Measurements from ENCODE around the gene GRK7. TPM values are rescaled to one million over a fixed set of nuclear protein-coding genes. Genes with fewer than 3 reads are reported as not detected.
A peak's percentile ranks its signal among the peaks of the same experiment; 100 is the strongest.
"Not testable (repeated sequence)": the region's sequence is repeated elsewhere in the genome, so short reads cannot be mapped to it uniquely, and the experiment has no call there.

GRK7 gene
- polyA plus RNA-seq, 5 donors, result 0.06 to 0.17 (median 0.14) TPM

DNA sequence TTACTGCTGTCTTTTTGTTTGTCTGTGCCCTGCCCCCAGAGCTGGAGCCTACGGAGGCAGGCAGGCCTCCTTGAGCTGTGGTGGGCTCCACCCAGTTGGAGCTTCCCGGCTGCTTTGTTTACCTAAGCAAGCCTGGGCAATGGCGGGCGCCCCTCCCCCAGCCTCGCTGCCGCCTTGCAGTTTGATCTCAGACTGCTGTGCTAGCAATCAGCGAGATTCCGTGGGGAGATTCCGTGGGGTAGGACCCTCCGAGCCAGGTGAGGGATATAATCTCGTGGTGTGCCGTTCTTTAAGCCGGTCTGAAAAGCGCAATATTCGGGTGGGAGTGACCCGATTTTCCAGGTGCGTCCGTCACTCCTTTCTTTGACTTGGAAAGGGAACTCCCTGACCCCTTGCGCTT, 656 bp upstream of the GRK7 start:
- not testable (repeated sequence) for DNase-seq

DNA sequence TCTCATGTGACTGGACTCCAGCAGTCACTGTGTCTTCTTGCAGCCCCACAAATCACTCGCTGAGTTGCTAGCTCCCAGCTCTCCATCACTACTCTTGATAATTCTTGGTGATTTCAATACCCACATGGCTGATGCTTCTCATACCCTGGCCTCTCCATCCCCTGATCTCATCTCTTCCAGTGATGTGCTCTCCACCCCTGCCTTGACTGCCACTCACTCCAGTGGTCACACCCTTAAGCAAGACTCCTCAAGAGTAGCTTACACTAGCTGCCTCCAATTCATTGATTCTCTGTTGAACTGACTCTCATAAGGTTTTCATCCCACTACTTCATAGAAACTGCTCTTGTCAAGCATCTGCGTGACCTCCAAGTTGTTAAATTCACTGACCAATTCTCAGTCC, 837 bp downstream of the GRK7 start:
- DNase-seq, result no peak

DNA sequence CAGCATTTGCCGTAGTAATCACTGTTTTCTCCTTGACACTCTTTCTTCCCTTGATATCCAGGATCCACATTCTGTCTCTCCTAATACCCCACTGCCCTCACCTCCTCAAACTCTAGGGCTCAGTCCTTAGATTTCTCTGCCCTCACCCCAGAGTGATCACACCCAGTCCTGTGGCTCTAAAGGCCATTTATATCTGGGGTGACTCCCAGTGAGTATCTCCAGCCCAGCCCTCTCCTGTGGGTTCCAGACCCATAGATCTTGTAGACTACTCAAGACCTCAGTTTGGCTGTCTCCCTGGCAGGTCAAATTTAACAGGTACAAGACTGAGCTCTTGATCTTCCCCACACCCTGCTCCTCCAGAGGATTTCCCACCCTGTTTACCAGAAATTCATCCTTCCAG, 1.3 kb downstream of the GRK7 start:
- DNase-seq, result no peak

DNA sequence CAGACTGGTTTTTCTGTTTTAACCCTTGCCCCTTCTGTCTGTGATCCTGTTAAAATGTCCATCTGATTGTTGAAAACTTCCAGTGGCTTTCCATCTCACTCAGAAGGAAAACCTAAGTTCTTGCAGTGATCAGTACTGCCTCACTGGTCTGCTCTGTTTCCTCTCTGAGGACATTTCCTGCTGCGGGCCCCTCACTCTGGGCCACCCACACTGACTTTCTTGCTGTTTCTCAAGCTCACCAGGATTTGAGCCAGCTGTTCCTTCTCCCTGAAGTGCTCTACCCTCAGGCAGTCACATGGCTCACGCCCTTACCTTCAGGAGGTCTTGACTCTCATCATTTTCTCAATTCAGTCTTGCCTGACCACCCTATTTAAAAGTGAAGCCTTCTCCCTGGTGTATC, 1.8 kb downstream of the GRK7 start:
- peak; percentile 8 to 13 for DNase-seq

DNA sequence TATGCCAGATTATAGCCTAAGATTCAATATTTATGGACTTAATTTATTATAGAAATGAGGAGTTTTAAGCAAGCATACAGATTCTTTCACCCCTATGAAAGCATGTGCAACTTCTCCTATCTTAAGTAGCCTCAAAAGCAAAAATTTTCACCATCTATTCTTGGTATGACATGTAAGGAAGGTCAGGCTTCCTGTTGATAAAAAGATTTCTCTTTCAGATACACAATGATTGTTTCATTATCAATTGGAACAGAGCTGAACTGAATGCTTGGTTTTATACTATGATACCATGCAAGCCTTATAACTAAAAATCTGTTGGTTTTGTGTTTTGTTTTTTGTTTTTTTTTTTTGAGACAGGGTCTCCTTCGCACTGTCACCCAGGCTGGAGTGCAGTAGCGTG, 3.9 kb downstream of the GRK7 start:
- DNase-seq, result no peak

DNA sequence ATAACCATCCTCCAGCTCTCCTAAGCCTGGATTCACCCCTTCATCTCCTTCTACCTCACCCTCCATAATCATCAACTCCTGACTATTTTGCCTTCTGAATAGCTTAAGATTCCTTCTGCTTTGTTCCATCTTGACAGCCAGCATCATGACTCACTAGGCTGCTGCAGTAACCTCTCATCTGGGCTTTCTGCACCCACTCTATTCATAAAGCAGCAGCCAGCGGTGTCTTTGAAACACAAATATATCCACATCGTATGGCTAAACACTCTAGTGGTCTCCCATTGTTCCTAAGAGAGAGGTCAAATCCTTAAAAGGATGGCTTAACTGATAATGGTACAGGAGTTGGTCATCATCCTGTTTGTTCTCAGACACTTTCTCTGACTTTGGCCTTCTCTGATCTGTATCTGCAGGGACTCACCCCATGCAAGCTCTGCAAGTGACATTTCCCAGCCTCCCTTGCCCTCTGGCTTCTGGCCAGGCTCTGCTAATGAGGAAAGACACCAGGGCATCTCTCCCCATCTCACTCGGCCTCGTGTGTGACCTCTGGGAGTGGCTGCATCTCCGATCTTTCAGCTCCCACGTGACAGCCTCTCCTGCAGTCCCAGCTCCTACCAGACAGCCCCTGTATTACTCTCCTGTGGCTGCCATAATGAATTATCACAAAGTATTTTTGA, 6.2 kb downstream of the GRK7 start:
- DNase-seq, result no peak

DNA sequence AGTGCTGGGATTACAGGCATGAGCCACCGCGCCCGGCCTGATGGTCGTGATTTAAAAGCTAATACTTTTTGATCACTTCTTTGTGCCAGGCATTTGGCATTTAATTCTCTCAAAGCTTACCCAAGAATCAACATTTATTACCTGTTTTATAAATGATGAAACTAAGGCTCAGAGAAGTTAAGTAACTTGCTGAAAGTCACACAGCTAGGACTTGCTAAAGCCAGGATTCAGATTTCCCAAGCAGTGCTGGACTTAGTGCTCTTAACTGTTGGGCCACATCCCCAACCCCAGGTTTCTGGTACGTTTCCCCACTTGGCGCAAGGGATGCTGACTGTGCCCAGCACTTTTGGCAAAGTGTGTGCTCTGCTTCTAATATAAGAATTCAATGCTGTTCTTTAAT, 10.5 kb downstream of the GRK7 start:
- no peak for DNase-seq

DNA sequence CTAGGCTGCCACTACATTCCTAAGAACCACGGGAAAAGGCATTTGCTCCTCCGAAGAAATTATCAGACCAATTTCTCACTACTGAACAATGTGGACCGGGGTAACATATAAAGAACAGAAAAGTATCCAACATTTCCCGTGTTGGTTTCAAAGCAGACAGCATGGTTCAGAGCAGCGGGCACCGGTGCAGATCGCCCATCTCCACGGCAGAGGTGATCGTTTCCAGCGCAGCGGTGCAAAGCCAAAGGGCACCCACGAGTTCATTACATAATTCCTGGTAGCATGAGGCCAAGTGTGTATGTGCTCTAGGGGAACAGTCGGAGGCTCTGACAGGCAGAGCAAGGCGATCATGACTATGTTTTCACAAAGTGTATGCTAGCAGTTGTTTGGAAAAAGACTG, 13.2 kb downstream of the GRK7 start:
- no peak for DNase-seq

DNA sequence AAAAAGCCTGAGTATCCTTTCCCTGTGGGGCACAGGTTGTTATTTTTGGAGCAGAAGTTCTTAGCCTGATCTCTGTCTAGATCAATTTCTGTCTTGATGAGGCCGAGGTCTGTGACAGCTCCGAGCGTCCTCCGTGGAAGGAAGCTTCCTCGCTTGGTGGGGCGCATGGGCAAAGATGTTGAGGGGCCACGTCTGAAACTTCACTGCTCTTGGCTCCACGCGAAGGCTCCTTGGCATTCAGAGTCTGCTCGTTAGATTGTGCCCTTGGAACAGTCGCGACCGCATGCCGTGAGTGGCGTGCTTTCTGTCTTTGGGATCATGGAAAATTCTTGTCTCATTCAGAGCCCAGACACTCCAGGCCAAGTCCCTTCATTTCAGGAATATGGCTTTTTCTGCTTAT, 13.7 kb downstream of the GRK7 start:
- DNase-seq, result no peak

DNA sequence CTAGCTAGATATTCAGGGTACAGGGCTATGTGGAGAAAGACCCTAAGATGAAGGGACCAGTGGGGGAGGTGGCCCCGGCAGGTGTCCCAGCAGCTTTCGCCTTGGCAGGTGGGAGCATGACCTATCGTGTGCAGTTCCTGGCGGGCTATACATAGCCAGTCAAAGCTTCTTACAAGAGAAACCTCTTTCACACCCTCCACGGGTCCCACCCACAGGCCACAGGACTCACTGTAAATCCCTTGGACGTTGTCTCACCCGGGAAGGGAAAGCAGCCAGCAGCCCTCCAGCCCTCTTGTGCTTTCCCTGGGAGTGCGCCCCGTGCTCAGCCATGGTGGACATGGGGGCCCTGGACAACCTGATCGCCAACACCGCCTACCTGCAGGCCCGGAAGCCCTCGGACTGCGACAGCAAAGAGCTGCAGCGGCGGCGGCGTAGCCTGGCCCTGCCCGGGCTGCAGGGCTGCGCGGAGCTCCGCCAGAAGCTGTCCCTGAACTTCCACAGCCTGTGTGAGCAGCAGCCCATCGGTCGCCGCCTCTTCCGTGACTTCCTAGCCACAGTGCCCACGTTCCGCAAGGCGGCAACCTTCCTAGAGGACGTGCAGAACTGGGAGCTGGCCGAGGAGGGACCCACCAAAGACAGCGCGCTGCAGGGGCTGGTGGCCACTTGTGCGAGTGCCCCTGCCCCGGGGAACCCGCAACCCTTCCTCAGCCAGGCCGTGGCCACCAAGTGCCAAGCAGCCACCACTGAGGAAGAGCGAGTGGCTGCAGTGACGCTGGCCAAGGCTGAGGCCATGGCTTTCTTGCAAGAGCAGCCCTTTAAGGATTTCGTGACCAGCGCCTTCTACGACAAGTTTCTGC, 15.0 kb downstream of the GRK7 start:
- no peak for DNase-seq

DNA sequence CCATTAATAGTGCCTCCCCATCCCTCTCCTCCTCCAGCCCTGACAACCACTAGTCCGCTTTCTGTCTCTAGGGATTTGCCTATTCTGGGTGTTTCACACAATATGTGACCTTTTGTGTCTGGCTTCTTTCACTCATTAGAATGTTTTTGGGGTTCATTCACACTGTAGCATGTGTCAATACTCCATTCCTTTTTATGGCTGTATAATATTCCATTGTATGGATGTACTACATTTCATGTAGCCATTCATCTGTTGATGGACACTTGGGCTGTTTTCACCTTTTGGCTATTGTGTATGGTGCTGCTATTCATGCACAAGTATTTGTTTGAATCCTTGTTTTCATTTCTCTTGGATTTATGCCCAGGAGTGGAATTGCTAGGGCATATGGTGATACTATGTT, 16.5 kb downstream of the GRK7 start:
- no peak for DNase-seq

DNA sequence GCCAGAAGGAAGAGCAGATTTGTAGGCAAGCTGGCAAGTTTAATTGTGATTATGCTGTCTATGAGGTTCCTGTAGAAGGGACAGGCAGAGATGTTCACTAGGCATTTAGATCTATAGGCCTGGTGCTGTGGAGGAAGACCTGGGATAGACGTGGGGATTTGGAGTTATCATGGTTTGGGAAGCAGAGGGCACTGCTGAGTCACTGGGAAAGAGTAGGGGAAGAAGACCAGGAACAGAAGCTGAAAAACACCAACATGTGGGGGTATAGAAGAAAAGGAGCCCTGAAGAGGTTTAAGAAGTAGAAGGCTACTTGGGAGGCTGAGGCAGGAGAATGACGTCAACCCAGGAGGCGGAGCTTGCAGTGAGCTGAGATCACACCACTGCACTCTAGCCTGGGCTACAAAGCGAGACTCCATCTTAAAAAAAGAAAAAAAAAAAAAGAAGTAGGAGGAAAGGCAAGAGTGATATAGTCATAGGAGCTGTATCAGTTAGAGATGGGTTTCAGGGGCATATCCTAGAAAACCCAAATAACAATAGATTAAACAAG, 19.3 kb downstream of the GRK7 start:
- no peak for DNase-seq

DNA sequence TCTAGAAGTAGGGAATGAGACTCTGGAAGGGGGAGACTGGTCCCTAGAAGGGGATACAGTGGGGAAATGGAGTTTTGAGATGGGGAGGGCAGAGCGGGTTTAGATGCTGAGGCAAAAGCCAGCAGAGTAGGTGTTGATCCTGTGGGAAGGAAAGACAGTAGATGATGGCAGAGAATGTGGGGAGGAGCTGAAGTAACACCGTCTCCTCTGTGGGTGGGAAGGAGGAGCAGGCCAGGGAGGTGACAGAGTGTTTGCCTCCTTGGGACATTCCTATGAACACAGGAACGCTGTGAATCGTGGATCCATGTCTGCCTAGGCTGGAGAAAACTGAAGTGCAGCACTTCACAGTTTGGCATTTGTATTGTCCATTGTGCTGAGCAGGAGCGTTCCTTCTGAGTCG, 20.4 kb downstream of the GRK7 start:
- DNase-seq, result no peak

DNA sequence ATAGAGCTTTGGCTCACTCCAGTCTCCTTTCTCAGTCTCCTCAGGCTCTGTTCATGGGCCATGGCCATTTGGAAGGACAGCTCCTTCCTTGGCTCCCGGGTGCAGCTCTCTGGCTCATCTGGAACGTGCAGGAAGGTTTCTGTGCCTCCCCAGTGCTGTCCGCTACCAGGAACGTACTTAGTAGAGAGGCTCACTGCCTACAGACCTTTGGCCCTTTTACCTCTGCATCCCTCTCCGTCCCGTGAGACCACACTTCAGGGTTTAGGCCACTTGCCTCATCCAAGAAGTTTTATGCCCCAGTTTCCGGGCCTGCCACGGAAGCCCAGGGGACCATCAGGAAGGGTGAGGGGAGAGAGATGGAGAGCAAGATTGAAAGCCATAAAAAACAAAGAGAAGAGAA, 20.9 kb downstream of the GRK7 start:
- no peak for DNase-seq

DNA sequence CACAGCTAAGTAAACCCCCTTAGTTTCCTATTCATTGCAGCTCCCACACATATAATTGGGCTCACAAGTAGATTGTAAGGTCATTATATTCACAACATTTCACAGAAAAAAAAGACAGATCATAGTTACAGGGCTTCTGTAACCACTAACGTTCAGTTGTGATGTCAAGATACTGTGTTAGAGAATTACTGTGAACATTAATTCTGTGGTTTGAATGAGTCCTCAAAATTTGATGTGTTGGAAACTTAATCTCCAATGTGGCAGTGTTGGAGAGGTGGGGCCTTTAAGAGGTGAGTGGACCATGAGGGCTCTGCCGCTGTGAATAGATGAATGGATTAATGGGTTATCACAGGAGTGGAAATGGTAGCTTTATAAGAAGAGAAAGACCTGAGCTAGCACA, 21.3 kb downstream of the GRK7 start:
- no peak for DNase-seq

DNA sequence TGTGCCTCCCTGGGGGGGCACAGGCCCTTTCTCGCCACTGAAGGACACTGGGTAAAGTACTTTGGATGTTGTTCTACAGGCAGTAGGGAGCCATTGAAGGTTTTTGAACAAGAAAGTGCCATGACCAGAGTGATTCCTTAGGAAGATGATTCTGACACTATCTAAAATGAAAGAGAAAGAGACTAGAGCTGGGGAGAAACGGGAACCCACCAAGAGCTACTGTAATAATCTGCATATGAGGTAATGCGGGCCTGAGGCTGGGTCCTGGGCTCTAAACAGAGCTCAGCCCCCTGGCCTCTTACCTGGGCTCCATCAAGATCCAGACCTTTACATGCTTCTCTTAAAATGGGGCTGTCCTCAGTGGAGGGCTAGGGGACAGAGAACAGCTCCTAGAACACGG, 24.9 kb downstream of the GRK7 start:
- DNase-seq, result no peak

DNA sequence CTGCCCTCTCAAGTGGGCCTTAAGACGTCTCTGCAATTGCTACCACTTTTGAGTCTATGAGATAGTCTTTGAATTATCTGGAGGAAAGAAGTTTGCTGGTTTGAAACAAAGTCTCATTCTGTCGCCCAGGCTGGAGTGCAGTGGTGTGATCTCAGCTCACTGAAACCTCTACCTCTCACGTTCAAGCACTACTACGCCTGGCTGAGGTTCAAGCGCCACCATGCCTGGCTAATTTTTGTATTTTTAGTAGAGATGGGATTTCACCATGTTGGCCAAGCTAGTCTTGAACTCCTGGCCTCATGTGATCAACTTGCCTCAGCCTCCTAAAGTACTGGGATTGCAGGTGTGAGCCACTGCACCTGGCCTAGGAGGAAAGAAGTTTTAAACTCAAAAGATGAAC, 25.5 kb downstream of the GRK7 start:
- DNase-seq, result not testable (repeated sequence)

DNA sequence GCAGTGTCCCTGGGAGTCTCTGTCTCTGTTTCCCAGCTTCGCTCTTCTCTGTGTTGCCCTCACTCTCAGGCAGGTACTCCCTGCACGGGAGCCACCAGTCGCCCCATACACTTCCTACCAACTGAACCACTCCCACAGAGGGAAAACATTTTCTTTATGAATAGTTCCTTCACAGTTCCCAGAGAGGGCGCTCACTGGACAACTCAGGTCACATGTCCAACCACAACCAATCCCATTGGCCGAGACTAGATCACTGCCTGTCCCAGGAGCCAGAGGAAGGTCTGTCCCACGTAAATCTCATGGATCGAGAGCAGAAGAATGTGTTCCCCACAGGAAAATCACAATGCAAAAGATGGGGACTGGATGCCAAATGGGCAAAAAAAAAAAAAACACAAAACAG, 26.1 kb downstream of the GRK7 start:
- no peak for DNase-seq

DNA sequence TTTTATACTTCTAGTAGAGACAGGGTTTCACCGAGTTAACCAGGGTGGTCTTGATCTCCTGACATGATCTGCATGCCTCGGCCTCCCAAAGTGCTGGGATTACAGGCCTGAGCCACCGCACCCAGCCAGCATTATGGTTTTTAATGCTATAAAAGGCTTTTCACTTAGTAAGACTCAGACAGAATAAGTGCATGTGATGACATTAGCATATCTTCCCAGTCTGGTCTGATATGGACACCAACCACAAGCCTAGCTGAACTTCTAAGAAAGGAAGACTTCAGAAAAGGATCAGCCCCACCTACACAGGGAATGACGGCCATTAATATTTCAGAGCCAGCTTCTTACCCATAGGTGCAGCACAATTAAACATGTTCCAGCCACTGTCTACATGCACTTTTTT, 27.0 kb downstream of the GRK7 start:
- no peak for DNase-seq

DNA sequence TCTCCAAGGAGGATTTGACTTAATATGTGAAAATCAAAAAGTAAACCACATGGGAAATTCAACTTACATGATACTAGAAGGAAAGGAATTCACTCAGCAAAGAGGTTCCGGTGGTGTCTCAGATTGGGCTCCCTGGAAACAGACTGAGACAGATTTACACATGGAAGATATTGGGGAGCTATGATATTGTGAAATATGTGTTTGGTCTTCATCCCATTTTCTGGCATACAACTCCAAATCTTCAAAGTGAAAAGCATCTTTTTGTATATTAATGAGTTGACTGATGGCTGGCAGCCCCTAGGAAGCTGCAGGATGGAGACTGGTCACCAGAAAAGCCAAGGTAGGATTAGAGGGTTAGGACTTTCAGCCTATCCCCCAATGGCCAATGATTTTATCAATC, 29.3 kb downstream of the GRK7 start:
- no peak for DNase-seq

DNA sequence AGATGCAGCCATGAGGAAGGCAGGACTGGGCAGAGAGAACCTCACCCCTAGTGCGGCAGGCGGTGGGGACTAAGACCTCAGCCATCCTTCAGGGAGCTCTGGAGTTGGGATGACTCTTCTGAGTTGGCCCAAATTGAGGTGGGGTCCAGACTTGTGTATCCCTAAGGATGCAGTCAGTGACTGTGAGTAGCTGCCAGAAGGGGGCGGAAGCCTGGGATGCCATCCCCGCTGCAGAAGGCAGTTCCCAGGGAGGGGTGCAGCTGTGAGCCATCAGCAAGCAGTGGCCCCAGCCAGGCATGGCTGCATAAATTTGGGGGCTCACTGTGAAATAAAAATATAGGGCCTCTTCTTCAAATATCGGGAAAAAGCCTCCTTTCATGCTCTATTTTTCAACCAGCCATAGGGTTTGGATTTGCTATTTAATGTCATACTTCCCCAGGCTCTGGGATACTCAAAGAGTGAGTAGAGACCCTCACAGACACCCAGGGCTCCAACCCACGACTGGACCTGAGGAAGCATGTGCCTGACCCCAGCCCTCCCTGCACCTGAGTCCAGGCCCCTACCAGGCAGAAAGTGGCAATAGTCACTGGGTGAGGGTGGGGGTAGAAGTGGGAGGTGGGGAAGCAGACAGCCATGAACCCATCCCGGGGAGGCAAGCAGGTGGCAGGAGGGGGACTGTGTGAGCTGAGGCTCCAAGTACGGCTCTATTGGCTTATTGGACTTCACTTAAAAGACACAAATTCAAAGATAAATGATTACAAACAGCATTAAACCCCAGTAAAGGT, 30.5 kb downstream of the GRK7 start:
- no peak for DNase-seq

DNA sequence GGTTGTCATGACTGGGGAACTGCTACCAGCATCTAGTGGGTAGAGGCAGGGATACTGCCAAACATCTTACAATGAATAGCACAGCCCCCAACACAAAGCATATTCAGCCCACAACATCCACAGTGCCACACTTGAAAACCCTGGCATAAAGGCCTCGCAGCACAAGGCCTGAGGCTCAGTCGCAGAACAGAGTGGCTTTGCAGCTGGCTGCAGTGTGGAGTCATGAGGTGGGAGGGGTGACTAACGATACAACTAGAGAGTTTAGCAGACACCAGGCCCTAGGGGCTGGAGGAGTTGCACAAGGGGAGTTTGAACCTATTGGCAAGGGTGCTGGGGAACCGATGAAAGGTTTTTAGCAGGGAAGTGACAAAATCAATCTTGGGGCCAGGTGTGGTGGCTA, 32.1 kb downstream of the GRK7 start:
- no peak for DNase-seq

DNA sequence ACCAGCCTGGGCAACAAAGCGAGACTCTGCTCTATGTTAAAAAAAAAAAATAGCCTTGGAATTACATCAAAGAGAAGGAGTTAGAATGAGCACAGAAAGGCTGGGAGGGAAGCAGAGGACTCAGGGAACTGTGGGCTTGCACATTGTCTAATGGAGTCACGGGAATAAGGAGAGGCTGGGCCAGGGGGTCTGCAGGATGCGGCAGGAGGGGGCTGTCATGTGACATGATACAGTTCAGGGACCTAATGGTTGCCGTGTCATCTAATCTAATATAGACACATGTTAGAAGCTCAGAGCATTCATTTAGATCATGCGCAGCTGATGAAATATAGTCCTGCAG, 32.5 kb downstream of the GRK7 start:
- DNase-seq, result no peak
